NCI-H1105 treated with DMSO at 0.1 percent for 48 hours (cell line): ENCODE data around the gene KCNQ1.

Source experiments
- DNase-seq: peaks from one replicate; lab custom pipeline; 2025; lab: John Stamatoyannopoulos, UW

The KCNQ1 gene

GRCh38 chr11:2425506-2425905 is 19.3 kb upstream of the KCNQ1 start:
- no peak for DNase-seq

GRCh38 chr11:2426221-2426620 is 18.6 kb upstream of the KCNQ1 start:
- DNase-seq: no peak

GRCh38 chr11:2426826-2427521 is 17.8 kb upstream of the KCNQ1 start:
- no peak for DNase-seq

DNA sequence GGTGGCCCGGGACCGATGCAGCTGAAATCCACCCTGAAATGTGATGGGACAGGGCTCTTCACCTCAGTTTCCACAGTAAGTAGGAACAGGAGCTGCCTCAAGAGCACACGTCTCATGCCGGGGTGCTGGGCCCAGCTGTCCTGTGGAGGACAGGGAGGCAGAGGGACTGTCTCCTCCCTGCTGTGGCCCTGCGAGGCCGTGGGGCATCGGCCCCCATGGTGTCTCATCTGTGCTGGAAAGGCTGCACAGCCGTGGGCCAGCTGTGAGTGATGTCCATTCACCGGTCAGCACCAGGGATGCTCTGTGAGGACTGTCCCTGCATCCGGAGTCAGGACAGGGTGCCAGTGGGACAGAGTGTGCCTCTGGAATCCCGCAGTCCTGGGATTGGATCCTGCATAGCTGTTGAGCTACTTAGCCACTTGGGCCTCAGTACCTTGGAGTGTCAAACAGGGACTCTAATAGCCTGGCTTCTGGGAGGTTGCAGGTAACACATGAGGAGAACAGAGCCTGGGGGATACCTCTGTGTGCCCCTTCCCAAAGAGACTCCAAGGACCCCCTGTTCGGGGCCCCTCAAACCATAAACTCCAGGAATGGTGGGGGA is 17.0 kb upstream of the KCNQ1 start:
- no peak for DNase-seq

DNA sequence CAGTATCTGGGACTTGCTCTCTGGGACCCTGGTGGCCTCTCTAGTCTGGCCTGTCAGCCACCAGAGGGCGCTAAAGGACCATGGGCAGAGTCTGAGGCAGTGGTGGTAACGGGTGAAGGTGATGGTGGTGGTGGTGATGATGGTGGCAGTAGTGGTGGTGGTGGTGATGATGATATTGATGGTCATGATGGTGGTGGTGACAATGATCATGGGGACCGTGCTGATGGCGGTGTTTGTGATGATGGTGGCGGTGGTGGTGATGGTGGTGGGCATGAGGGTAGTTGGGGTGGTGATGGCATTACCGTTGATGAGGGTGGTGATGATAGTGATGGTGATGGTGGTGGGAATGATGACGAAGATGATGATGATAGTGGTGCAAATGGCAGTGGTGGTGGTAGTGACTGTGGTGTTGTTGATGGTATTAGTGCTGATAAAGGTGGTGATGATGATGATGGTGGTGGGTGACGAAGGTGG is 16.4 kb upstream of the KCNQ1 start:
- peak; percentile 48 for DNase-seq

DNA sequence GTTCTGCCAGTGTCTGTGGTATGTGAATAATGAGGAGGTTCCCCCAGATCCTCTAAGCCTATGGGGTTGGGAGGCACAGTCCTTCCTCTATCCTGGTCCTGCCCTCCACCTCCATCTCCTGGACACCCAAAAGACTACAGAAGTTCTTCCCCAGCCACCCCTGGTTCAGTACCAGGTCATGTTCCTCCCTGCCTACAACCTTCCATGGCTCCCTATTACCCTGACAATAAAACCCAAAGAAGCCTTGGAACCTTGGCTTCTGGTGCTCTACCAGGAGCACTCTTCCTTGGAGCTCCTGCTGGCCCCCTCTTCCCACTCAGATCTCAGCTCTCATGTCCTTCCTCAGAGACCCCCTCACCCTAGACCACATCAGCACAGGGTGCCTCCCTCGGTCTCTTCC is 13.4 kb upstream of the KCNQ1 start:
- no peak for DNase-seq

- DNase-seq: no peak
Measured at GRCh38 chr11:2432171-2432621, 12.6 kb upstream of the KCNQ1 start.

GRCh38 chr11:2432628-2433071 is 12.2 kb upstream of the KCNQ1 start:
- no peak for DNase-seq

DNA sequence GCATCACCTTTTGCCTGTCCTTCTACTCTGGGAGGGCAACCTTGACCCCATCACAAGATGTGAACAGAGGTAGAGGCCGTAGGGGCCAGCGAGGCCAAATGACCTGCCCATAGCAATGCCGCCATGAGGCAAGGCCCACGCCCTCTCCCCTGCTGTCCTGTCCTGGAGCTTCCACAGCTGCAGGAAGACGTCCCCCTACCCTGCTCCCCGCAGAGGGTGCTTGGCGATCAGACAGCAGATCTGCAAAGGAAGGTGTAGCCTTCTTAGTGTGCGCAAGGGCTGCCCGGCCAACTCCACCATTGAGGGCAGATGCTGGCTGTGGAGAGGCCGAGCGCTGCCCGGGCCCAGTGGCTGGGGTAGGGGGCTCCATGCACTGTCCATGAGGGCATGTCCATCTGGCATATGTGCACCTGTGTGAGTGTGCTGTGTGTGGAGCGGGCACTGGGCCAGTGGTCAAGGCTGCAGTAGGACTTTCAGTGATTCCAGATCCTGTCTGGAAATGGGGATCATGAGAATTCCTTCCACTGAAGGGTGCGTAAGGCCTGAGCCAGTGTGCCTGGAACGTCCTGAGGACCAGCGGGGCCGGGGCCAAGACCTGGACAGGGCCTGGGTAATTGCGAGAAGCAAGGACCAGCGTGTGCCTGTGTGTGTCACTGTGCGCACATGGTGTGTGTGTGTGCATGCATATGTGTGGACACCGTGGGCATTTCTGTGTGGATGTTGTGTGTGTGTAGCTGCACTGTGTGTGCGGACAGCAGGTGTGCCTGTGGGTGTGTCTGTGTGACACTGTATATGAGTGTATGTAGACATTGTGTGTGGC is 11.5 kb upstream of the KCNQ1 start:
- DNase-seq: no peak

GRCh38 chr11:2434008-2434407 is 10.8 kb upstream of the KCNQ1 start:
- DNase-seq: no peak

- no peak for DNase-seq
Measured at GRCh38 chr11:2434506-2435255, 10.1 kb upstream of the KCNQ1 start.

DNA sequence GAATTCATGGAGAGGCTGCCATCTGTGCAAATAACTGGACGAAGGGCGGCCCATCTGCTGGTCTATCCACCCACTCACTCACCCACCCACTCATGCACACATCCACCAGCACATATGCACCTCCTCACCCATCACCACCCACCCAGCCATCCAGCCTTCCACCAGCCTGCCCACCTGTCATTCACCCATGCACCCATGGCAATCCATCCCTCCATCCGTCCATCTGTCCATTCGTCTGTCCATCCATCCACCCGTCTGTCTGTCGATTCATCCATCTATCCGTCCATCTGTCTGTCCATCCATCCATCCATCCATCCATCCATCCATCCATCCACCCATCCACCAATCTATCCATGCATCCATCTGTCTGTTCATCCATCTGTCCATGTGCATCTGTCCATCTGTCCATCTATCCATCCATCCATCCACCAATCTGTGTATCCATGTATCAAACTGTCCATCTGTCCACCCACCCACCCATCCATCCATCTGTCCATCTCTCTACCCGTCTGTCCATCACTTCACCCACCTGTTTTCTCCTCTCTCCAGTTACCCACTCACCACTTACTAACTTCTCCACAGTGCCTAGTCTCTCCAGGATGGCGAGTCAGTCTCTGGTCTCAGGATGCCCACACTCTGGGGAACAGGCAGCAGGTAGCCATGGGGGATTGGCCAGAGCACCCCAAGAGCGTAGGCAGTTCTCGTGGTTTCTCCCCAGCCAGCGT is 9.4 kb upstream of the KCNQ1 start:
- no peak for DNase-seq

GRCh38 chr11:2436013-2436520 is 8.7 kb upstream of the KCNQ1 start:
- no peak for DNase-seq

DNA sequence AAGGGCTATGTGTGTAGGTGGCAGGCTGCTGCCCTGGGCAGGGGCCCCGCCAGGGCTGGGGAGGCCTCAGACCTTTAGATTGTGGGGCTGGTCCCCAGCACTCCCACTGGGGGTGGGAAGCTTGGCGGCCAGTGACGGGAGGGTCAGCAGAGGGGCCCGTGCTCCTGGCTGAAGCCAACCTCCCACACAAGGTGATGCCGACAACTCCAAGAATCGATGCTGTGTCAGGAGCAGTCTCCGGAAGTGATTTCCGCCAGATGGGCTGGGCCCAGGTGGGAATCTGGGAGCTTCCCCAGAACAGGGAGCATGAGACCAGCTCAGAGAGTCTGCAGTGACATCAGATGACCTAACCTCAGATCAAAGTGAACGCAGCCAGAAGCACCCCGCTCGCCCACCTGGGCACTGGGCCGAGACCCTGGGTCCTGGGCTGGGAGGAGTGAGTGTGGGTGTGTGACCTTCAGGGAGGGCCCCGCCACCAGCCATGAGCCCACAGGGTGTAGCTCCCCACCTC is 8.2 kb upstream of the KCNQ1 start:
- no peak for DNase-seq

DNA sequence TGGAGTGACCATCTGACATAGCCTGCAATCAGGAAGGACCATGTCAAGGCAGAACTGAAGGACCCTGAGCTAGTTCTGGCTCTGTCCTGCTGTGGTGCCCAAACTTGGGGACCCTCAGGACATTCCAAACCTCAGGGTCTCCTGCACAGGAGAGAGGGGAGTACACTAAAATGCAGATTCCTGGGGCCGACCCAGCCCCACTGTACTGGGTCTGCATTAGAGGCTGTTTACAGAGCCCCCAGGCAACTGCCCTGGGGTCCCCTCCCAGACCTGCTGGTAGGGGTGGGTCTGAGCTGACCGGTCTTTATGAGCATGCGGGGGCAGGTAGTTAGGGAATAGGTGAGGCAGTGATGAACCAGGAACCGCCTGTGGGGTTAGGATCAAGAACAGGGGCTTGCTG is 7.3 kb upstream of the KCNQ1 start:
- DNase-seq: no peak

- no peak for DNase-seq
Measured at GRCh38 chr11:2439820-2440219, 5.0 kb upstream of the KCNQ1 start.

- no peak for DNase-seq
Measured at GRCh38 chr11:2440646-2441045, 4.2 kb upstream of the KCNQ1 start.

- DNase-seq: no peak
Measured at GRCh38 chr11:2441171-2441570, 3.6 kb upstream of the KCNQ1 start.

GRCh38 chr11:2442589-2442988 is 2.2 kb upstream of the KCNQ1 start:
- peak; percentile 48 for DNase-seq

GRCh38 chr11:2443406-2443805 is 1.4 kb upstream of the KCNQ1 start:
- DNase-seq: no peak
